GM10266 (cell line): Measurements from ENCODE around the gene NEGR1.

Experiments
- DNase-seq: peaks from one replicate; pipeline ENCODE4 v3.0.0; 2012; ENCODE audit errors: extremely low spot score
- TF ChIP-seq, protein P1 (sequence below): IDR thresholded peaks from 2 replicates; pipeline ENCODE4 v1.5.1; 2012; ENCODE audit warnings: mild to moderate bottlenecking, low read depth; ENCODE audit not compliant: control insufficient read depth, insufficient read depth; ENCODE audit errors: missing control alignments

The NEGR1 gene

DNA sequence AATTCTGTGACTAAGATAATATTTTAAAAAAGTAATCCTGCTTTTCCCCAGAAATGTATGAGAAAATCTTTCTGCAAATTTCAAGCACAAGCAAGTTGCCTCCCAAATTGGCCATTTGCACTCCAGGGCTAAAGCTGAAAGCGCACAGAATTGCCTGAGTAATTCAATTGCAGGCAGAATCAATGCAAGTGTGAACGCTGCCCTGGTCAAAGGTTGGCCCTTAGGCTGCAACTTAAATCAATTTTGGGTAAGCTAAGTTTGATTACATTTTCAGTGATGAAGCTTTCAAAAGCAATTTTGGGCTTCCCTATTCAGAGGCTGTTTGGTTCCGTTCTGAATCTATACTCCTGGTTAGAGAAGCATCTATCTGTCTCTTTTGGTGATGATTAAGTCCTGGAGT lies 699.7 kb downstream of the NEGR1 start:
- TF ChIP-seq, protein P1, sequence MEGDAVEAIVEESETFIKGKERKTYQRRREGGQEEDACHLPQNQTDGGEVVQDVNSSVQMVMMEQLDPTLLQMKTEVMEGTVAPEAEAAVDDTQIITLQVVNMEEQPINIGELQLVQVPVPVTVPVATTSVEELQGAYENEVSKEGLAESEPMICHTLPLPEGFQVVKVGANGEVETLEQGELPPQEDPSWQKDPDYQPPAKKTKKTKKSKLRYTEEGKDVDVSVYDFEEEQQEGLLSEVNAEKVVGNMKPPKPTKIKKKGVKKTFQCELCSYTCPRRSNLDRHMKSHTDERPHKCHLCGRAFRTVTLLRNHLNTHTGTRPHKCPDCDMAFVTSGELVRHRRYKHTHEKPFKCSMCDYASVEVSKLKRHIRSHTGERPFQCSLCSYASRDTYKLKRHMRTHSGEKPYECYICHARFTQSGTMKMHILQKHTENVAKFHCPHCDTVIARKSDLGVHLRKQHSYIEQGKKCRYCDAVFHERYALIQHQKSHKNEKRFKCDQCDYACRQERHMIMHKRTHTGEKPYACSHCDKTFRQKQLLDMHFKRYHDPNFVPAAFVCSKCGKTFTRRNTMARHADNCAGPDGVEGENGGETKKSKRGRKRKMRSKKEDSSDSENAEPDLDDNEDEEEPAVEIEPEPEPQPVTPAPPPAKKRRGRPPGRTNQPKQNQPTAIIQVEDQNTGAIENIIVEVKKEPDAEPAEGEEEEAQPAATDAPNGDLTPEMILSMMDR = no peak
- DNase-seq = no peak

DNA sequence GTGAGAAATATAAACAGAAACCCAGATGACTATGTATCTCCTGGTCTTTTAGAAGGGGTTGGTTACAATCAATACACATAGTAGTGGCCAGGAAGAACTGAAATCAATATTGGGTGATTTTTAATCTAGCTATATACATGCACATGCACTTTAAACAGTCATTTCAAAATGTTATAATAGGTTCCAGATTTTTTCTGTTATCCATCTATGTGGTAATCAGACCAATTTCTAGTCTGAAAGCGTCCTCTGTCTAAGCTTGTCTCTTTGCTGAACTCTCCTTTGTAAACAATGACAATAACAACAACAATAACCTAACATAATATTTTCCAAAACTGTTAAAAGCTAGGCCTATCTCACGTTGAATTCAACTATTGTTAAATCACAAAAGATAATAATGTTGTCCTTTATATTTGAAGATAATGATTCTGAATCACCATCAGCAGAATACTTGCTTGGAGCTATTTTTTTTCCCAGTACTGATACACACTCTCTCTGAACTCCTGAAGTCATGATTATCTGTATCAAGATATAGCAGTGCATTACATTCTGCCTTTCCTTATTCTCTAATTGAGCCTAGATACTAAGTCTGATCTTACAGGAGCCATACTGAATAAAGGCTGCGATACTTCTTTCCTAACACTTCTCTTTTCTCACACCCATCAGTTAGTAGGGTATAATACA lies 704.7 kb downstream of the NEGR1 start:
- TF ChIP-seq, protein P1 = no peak
- DNase-seq = no peak

DNA sequence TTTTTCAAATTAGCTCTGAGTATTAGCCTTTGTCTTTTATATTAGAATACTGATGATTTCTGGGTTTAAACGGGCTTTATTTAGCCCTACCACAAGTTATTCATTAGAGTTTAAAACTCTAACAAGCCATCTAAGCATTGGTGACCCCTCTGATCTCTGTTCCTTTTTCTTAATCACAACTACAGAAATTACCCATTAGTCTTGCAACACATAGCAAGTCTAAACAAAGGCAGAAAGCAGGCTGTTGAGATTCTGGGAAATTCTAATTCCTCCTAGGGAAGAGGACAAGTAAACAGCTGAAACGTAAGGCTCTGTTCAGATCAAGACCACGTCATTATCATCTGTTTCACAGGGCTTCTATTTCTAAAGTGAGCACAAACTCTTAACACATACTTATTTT lies 710.3 kb downstream of the NEGR1 start:
- TF ChIP-seq, protein P1 = no peak

DNA sequence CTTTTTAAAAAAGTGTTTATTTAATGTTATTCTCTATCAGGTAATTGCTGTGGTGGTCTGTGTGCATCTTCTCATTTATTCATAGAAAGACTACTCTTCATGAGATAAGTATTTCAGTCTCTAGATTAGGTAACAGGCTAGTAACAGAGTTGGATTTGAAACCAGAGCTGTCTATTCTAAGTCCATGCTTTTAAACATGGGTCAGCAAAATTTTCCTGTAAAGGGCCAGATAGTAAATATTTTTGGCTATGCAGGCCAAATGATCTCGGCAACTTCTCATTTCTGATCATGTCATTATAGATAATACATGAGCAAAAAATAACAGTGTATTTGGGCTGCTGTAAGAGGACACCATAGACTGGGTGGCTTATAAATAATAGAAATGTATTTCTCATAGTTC lies 715.9 kb downstream of the NEGR1 start:
- TF ChIP-seq, protein P1 = no peak
- no peak for DNase-seq

More for the DNA sequence above, 710.3 kb downstream of the NEGR1 start:
- DNase-seq = no peak

DNA sequence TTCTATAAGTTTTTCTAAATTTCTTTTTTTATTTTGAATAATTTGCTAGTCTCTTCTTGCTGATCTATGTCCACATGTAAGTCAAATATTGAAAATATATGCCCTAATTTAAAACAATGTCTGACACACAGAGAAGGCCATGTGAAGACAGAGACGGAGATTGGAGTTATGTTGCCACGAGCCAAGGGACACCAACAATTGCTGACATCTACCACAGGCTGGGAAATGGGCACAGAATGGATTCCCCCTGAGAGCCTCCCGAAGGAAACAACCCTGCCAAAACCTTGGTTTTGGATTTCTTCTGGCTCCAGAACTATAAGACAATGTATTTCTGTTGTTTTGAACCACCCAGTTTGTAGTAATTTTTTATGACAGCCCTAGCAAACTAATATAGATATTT lies 716.5 kb downstream of the NEGR1 start:
- TF ChIP-seq, protein P1 = no peak
- no peak for DNase-seq

DNA sequence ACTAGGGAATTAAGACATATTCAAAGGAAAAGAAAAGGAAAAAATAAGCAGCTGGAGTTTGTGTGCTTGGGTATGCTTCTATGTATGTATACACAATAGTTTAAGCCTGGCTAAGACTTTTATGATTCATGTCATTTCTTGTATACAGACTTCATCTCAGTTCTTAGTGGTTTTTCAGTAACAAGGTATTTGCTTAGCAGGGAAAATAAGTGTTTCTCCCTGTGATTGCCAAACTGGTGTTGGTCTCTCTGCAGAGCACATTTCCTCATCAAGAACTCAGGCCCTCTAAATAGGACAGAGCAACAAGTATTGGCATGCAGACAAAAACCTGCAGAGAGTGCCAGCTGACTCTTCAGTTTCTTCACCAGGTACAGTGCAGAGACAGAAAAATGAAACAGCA lies 717.1 kb downstream of the NEGR1 start:
- TF ChIP-seq, protein P1 = no peak
- no peak for DNase-seq

DNA sequence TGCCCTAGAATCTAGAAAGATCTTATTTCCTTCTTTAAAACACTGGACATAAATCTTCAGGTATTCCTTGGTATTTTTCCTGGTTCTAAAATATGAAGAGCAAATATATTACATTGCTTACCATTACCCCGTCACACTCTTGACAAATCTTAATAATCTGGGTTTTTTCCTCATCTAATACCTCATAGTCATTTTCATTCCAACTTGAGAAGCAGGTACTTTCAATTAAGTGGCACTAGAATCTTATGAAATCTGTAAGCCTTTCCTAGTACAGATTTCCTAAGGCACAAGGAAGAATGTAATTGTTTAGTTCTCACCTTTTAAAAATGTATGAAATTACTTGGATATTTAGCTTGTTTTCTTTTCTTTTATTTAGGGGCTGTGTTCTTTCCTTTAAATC lies 720.0 kb downstream of the NEGR1 start:
- TF ChIP-seq, protein P1 = no peak
- DNase-seq = no peak
